Neural cell (in vitro differentiated cells): Measurements from ENCODE around the gene PCNX2. TPM values are rescaled to one million over a fixed set of nuclear protein-coding genes. Genes with fewer than 3 reads are reported as not detected.

ENCODE experiments used
- H2AFZ ChIP-seq: fragments of 200-600, 300-800 bp; sonication (generic), shearing (Covaris generic); 2 replicates; pipeline ENCODE4 v1.6.0; 2014; ENCODE audit warnings: low read depth, mild to moderate bottlenecking, antibody characterized with exemption, low read length, moderate library complexity
- H3F3A ChIP-seq: fragments of 200-600 bp; shearing (Covaris generic); 2 replicates; pipeline ENCODE4 v1.6.1; 2016; ENCODE audit warnings: mild to moderate bottlenecking, moderate library complexity, mixed read lengths, antibody characterized with exemption, low read length; ENCODE audit not compliant: insufficient read depth, poor library complexity, severe bottlenecking
- H3K27ac ChIP-seq: fragments of 200-600, 300-800 bp; sonication (generic), shearing (Covaris generic); 2 replicates; pipeline ENCODE4 v1.5.1; 2014; ENCODE audit warnings: mild to moderate bottlenecking, low read length, moderate library complexity
- H3K27me3 ChIP-seq: fragments of 300-800, 200-600 bp; sonication (generic), shearing (Covaris generic); 2 replicates; pipeline ENCODE4 v1.6.0; 2014; ENCODE audit warnings: mild to moderate bottlenecking, low read depth, low read length, moderate library complexity; ENCODE audit not compliant: insufficient read depth
- H3K36me3 ChIP-seq: fragments of 300-800, 200-600 bp; sonication (generic), shearing (Covaris generic); 2 replicates; pipeline ENCODE4 v1.5.1; 2014; ENCODE audit warnings: mild to moderate bottlenecking, antibody characterized with exemption, low read length, moderate library complexity; ENCODE audit not compliant: insufficient read depth
- H3K4me2 ChIP-seq: fragments of 300-800, 200-600 bp; sonication (generic), shearing (Covaris generic); 2 replicates; pipeline ENCODE4 v1.6.0; 2014; ENCODE audit warnings: mild to moderate bottlenecking, low read length
- H3K4me3 ChIP-seq: fragments of 300-800, 200-600 bp; sonication (generic), shearing (Covaris generic); 2 replicates; pipeline ENCODE4 v1.5.1; 2014; ENCODE audit warnings: mild to moderate bottlenecking, low read length, moderate library complexity
- H3K79me2 ChIP-seq: fragments of 200-600 bp; shearing (Covaris generic); replicated peaks from 2 replicates; pipeline ENCODE4 v1.6.0; 2014; ENCODE audit warnings: mild to moderate bottlenecking, low read length, moderate library complexity; ENCODE audit not compliant: insufficient read depth
- H3K9ac ChIP-seq: fragments of 300-800, 200-600 bp; sonication (generic), shearing (Covaris generic); 2 replicates; pipeline ENCODE4 v1.6.1; 2016; ENCODE audit warnings: mild to moderate bottlenecking, low read length, mixed read lengths
- H3K9me2 ChIP-seq: fragments of 200-600 bp; shearing (Covaris generic); 2 replicates; pipeline ENCODE4 v1.6.1; 2016; ENCODE audit warnings: mild to moderate bottlenecking, low read length, mixed read lengths; ENCODE audit not compliant: insufficient read depth
- H3K9me3 ChIP-seq: fragments of 200-600, 300-800 bp; sonication (generic), shearing (Covaris generic); 2 replicates; pipeline ENCODE4 v1.6.1; 2016; ENCODE audit warnings: mild to moderate bottlenecking, mixed run types, low read length, moderate library complexity, mixed read lengths
- H4K20me1 ChIP-seq: fragments of 200-600 bp; shearing (Covaris generic); 2 replicates; pipeline ENCODE4 v1.6.1; 2016; ENCODE audit warnings: mild to moderate bottlenecking, mixed run types; ENCODE audit not compliant: insufficient read depth
- EP300 ChIP-seq: fragments of 450-650 bp; conservative IDR thresholded peaks from 2 replicates; pipeline ENCODE4 v1.6.1; 2014; ENCODE audit warnings: antibody characterized with exemption, mild to moderate bottlenecking, moderate library complexity; ENCODE audit not compliant: poor library complexity, severe bottlenecking
- EZH2 ChIP-seq: fragments of 200-600, 300-800 bp; shearing (Covaris generic), sonication (generic); IDR thresholded peaks from 2 replicates; pipeline ENCODE4 v1.6.1; 2014; ENCODE audit warnings: antibody characterized with exemption, low read length, borderline replicate concordance, mild to moderate bottlenecking; ENCODE audit not compliant: insufficient read depth, poor library complexity, severe bottlenecking
- MXI1 ChIP-seq: fragments of 450-650 bp; conservative IDR thresholded peaks from 2 replicates; pipeline ENCODE4 v1.6.1; 2014; ENCODE audit warnings: antibody characterized with exemption, mild to moderate bottlenecking; ENCODE audit not compliant: poor library complexity, severe bottlenecking
- POLR2AphosphoS5 ChIP-seq: IDR thresholded peaks from 2 replicates; pipeline ENCODE4 v1.6.1; 2012
- RAD21 ChIP-seq: fragments of 450-650 bp; conservative IDR thresholded peaks from 2 replicates; pipeline ENCODE4 v1.6.1; 2014; ENCODE audit warnings: antibody characterized with exemption, mild to moderate bottlenecking, moderate library complexity
- SMC3 ChIP-seq: fragments of 450-650 bp; conservative IDR thresholded peaks from 2 replicates; pipeline ENCODE4 v1.6.1; 2014; ENCODE audit warnings: antibody characterized with exemption, mild to moderate bottlenecking, moderate library complexity; ENCODE audit not compliant: poor library complexity
- TAF1 ChIP-seq: IDR thresholded peaks from 2 replicates; pipeline ENCODE4 v1.6.1; 2012; ENCODE audit warnings: low read depth
- polyA plus RNA-seq: library from polyadenylated mRNA; depleted of rRNA; stranded (reverse); fragments of >200 nt; gene quantifications from 2 replicates; pipeline ENCODE4 v1.2.3, GENCODE V29; 2014
- TF ChIP-seq, protein P1 (sequence below): IDR thresholded peaks from 2 replicates; pipeline ENCODE4 v1.6.1; 2012; ENCODE audit warnings: borderline replicate concordance
- TF ChIP-seq, protein P2 (sequence below): fragments of 450-650 bp; IDR thresholded peaks from 2 replicates; pipeline ENCODE4 v1.5.1; 2014; ENCODE audit warnings: antibody characterized with exemption, mild to moderate bottlenecking, moderate library complexity; ENCODE audit not compliant: poor library complexity, severe bottlenecking

PCNX2 gene
- polyA plus RNA-seq, 1 donor from 2014 or later: 17.2 TPM

DNA sequence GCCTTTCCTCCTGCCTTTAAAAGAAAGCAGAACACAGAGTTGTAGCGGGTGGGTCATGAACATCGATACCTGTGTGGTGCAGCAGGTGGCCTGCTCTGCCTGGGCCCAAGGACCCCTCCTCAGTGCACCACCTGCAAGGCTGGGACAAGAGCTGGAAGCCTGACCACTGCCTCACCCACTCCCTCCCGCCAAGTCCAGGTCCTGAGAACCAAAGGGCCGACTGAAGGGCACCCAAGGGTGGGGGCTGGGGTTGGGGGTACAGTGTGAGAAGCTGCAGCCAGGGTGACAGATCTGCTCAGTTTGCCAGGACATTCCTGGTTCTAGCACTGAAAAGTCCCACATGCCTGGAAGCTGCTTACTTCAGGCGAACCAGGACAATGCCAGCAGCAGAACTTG lies 309.0 kb downstream of the PCNX2 start:
- TF ChIP-seq SMC3 (no peak), TAF1 (no peak), EZH2 (no peak), EP300 (no peak), MXI1 (no peak), RAD21 (no peak), POLR2AphosphoS5 (no peak)
- TF ChIP-seq, protein P1, sequence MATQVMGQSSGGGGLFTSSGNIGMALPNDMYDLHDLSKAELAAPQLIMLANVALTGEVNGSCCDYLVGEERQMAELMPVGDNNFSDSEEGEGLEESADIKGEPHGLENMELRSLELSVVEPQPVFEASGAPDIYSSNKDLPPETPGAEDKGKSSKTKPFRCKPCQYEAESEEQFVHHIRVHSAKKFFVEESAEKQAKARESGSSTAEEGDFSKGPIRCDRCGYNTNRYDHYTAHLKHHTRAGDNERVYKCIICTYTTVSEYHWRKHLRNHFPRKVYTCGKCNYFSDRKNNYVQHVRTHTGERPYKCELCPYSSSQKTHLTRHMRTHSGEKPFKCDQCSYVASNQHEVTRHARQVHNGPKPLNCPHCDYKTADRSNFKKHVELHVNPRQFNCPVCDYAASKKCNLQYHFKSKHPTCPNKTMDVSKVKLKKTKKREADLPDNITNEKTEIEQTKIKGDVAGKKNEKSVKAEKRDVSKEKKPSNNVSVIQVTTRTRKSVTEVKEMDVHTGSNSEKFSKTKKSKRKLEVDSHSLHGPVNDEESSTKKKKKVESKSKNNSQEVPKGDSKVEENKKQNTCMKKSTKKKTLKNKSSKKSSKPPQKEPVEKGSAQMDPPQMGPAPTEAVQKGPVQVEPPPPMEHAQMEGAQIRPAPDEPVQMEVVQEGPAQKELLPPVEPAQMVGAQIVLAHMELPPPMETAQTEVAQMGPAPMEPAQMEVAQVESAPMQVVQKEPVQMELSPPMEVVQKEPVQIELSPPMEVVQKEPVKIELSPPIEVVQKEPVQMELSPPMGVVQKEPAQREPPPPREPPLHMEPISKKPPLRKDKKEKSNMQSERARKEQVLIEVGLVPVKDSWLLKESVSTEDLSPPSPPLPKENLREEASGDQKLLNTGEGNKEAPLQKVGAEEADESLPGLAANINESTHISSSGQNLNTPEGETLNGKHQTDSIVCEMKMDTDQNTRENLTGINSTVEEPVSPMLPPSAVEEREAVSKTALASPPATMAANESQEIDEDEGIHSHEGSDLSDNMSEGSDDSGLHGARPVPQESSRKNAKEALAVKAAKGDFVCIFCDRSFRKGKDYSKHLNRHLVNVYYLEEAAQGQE: no peak
- TF ChIP-seq, protein P2, sequence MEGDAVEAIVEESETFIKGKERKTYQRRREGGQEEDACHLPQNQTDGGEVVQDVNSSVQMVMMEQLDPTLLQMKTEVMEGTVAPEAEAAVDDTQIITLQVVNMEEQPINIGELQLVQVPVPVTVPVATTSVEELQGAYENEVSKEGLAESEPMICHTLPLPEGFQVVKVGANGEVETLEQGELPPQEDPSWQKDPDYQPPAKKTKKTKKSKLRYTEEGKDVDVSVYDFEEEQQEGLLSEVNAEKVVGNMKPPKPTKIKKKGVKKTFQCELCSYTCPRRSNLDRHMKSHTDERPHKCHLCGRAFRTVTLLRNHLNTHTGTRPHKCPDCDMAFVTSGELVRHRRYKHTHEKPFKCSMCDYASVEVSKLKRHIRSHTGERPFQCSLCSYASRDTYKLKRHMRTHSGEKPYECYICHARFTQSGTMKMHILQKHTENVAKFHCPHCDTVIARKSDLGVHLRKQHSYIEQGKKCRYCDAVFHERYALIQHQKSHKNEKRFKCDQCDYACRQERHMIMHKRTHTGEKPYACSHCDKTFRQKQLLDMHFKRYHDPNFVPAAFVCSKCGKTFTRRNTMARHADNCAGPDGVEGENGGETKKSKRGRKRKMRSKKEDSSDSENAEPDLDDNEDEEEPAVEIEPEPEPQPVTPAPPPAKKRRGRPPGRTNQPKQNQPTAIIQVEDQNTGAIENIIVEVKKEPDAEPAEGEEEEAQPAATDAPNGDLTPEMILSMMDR: no peak
- Histone ChIP-seq H3K79me2 (no peaks in the 10 kb centered on the region), H3F3A (no peaks in the 10 kb centered on the region)

DNA sequence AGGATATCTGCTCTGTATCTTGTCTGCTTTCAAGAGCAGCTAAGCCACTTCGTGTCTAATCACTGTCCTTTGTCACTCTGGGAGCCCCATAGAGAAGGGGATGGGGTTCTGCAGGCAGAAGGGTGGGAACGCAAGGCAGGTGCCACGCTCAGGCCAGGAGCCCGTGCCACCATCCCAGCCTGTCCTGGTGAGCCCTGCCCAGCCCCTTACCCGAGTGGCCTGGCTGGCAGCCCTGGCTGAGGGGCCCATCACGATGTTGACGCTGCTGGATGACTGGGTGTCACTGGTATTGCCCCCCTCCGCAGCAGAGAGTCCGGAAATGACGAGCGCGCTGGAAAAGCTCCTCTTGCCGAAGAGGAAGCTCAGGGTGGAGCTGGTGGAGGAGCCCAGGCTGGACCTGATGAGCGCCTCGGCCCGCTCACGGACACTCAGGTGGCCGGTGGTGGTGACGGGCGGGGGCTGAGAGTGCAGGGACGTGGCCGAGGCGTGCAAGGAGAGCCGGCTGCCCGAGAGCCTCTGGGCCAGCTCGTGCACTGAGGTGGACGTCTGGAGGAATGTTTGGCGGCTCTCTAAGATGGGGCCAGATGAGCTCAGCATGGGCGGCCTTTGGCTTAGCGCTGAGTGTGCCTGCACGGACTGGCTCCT lies 309.5 kb downstream of the PCNX2 start:
- no peak for TF ChIP-seq POLR2AphosphoS5
- TF ChIP-seq TAF1: no peak
- TF ChIP-seq, protein P2: no peak
- TF ChIP-seq RAD21: no peak
- no peak for TF ChIP-seq SMC3
- TF ChIP-seq, protein P1: no peak
- no peak for TF ChIP-seq EP300
- TF ChIP-seq EZH2: no peak
- no peak for TF ChIP-seq MXI1
- H3K9me2 ChIP-seq: no peaks in the 10 kb centered on the region
- H3K4me2 ChIP-seq: no peak overlapping the region
- no peaks in the 10 kb centered on the region for H4K20me1 ChIP-seq
- no peak overlapping the region for H3K9ac ChIP-seq
- no peak overlapping the region for H3K4me3 ChIP-seq
- H2AFZ ChIP-seq: no peak overlapping the region
- H3F3A ChIP-seq: no peaks in the 10 kb centered on the region
- no peak overlapping the region for H3K27ac ChIP-seq
- no peaks in the 10 kb centered on the region for H3K27me3 ChIP-seq
- H3K9me3 ChIP-seq: no peaks in the 10 kb centered on the region
- H3K79me2 ChIP-seq: no peaks in the 10 kb centered on the region
- H3K36me3 ChIP-seq: peaks cover 12% of the 10 kb centered on the region

More for the DNA sequence above, 309.0 kb downstream of the PCNX2 start:
- no peaks in the 10 kb centered on the region for H3K9me2 ChIP-seq
- H2AFZ ChIP-seq: no peak overlapping the region
- no peaks in the 10 kb centered on the region for H3K9me3 ChIP-seq
- H3K27me3 ChIP-seq: no peaks in the 10 kb centered on the region
- peaks cover 12% of the 10 kb centered on the region for H3K36me3 ChIP-seq
- H4K20me1 ChIP-seq: no peaks in the 10 kb centered on the region
- no peak overlapping the region for H3K27ac ChIP-seq
- no peak overlapping the region for H3K4me3 ChIP-seq
- H3K9ac ChIP-seq: no peak overlapping the region
- H3K4me2 ChIP-seq: no peak overlapping the region
